NCI-H446 (cell line): ENCODE measurements around the gene MPPED2.

Experiments
- DNase-seq, 2 experiments: peaks; one replicate each; lab custom pipeline; 2025; lab: John Stamatoyannopoulos, UW

The MPPED2 gene

DNA sequence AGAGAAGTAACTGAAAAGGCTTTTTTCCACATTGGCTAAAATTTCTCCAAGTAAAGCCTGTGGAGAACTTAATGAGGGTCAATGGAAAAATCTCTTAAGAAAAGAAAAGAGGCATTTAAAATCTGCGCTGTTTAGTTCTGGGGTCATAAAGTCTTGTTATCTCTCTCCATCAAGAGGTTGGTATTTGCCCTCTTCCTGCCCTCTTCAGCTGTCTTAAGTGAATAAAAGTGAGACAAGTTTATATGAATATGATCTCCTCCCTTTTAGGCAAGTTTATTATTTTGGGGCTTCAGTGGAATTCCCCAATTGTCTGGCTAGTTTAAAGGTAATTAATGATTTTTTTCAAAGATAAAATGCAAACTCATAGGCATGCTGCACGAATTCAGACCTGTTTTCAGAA, 173.6 kb downstream of the MPPED2 start:
- DNase-seq, result no peak

GRCh38 chr11:30411383-30411782, 174.8 kb downstream of the MPPED2 start:
- no peak for DNase-seq

DNA sequence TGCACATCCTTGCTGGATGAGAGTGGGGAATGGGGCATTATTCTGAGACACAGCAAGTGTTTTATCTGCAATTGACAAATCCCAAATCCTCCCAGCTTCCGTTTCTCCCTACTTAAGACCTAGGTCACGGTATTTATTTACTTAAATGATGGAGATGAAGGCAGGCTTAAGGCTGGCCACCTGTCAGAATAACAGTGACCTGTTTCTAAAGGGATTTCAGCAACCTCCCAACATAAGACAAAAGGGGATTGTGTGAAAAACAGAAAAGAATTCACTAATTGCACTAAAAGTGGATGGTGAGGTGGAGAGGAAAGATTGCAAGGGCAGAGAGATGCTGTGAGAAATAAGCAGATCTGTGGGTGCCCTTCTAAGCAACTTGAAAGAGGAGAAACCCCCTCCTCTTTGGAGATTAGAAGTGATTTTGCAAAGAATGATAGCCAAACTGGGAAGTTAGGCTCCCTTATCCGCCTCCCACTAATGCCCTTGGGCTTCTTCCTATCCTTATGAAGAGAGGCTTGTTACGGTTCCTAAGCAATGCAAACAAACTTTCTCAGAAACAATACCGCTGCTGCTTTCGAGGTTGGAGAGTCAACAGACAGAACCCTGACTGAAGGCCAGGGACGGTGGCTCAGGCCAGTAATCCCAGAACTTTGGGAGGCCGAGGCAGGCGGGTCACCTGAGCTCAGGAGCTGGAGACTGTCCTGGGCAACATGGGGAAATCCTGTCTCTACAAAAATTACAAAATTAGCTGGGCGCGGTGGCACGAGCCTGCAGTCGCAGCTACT, 179.0 kb downstream of the MPPED2 start:
- no peak for DNase-seq

DNA sequence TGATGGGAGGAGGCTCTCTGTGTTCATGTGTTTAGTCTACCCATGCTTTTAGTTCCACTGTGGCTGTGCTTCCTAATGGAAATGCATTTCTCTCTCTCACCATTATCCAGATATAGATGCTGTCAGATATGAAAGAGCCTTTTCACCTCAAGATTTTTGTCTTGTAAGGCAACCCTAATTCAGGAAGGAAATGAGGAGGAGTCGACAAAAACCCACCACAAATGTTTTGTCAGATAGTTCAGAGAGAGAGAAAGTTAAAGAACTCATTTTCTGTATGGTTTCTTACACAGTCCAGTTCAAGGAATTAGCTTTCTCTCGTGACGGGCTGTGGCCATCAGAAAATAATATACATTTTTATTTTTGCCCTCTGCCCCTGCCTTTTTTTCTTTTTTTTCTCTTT, 180.8 kb downstream of the MPPED2 start:
- DNase-seq, result no peak

DNA sequence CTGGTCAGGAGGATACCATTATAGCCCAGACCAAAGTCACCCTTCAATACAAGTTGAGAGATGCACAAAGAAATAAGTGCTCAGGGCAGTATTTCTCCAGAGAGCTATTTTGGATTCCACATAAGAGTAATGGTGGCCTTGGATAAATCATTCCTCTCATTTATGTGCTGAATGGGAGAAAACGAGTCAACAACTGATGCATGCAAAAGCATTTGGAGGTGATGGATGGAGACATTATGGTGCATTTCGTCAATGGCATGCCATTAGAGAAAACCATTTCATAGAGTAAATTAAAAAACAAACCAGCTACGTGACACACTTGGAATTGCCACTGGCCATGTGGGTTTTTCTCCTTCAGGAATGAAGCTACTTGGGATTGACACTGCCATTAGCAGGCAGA, 182.0 kb downstream of the MPPED2 start:
- DNase-seq, result no peak

- no peak for DNase-seq
Measured at GRCh38 chr11:30395751-30396150, 190.4 kb downstream of the MPPED2 start.

DNA sequence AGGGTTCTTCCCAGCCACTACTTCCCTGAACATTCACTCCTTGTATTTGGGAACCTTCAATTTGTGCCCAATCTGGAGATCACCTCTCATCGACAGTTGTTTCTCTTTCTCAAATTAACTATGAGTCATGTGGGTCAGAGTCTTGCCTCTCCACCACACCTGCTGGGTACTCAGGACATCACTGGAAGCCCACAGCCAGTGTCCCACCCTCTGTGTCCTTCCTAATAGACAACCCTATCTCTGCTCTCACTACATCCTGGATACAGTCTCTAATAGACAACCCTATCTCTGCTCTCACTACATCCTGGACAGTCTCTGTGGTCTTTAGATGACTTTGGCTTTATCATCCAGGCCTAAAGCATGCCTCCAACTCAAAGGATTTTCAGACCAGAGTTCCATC, 193.1 kb downstream of the MPPED2 start:
- DNase-seq, result no peak

DNA sequence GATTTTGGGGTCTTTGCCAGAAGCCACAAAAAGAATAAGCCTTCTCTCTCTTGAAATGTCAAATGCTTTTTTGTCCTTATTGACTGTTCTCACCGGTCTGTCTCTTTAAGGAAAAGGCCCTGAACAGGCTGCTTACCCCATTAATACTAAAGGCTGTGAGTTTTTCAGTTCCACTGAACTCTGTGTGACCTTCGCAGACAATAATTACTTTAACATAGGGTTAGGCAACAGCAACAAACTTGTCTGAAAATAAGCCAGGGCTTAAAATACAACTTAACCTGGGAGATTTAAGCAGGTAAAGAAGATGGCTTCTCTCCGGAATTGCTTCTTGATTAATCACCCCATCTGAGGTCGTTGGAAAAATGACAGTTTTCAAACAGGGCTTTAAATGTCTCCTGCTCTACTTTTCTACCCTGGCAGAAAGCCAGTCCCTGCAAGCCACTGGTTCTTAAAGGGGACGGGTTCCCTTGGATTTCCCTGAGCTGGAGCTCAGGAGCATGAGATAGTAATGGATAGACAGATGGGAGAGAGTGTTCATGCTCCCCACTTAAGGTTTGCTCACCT, 193.8 kb downstream of the MPPED2 start:
- no peak for DNase-seq

- no peak for DNase-seq
Measured at GRCh38 chr11:30388957-30389356, 197.2 kb downstream of the MPPED2 start.

GRCh38 chr11:30387891-30388861, 198.0 kb downstream of the MPPED2 start:
- no peak for DNase-seq

DNA sequence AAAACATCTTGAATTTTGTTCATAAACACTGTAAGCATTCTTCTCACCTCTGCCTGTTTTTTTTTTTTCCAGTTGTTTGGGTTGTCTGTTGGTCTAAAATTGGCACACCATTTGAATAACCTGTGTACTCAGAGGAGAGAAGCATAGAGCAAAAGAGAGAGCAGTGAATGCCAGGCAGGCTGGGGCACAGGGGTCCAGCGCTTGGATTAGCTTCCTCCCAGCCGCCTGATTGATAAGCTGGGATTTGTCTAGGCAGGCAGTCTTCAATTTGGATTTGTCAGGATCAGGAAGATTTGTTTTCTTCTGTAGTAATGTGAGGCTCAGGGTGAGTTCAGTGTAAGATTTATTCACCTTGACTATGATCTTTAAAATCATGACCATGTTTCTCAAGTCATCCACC, 204.3 kb downstream of the MPPED2 start:
- no peak for DNase-seq

DNA sequence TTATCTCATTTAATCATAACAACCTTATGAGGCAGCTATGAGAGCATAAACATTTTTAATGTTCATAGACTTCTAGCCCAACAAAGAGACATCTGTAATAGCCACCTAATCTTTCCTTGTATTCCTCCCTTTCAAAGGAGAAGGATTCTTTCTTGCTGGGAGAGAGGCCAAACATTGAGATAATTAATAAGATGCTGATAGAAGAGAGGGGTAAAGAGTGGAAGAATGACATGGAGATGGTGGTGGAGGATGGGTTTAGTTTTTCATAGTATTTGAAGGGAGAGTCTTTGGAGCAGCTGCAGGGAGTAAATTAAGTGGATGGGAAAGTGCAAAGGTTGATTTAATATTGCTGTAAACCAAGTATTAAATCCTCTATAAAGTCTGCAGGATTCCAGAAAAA, 205.3 kb downstream of the MPPED2 start:
- no peak for DNase-seq

DNA sequence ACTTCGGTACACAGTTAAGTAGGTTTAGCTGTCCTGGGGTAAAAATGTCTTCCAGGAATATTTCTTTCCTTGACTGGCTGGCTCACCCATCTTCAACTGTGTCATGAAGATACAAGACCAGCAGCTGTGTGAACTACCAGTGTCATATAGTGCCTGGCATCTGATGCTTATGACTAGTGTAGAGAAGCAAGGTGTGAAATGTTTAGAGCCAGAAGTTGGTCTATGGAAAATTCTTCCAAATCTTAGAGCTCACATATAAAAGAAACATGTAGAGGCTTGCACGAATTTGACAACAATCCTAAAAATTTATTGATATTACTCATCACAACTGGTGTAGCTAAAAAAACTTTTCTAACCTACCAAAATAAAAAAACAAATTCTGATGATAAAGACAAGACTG, 208.8 kb downstream of the MPPED2 start:
- no peak for DNase-seq

GRCh38 chr11:30370164-30370563, 216.0 kb downstream of the MPPED2 start:
- DNase-seq, result no peak

DNA sequence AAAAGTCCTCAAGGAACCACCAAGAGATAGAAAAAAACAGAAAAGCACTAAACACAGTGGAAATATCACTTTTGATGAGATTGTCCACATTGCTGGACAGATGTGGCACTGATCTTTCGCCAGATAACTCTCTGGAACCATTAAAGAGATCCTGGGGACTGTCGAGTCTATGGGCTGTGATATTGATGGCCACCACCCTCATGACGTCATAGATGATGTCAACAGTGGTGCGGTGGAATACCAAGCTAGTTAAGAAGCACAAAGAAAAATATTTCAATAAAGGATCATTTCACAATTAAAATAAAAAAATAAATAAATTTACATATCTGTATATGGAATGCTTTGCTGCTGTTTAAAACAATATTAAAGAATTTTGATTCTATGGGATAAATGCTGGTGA, 217.8 kb downstream of the MPPED2 start:
- DNase-seq, result no peak

GRCh38 chr11:30365793-30366517, 220.2 kb downstream of the MPPED2 start:
- DNase-seq, result no peak

DNA sequence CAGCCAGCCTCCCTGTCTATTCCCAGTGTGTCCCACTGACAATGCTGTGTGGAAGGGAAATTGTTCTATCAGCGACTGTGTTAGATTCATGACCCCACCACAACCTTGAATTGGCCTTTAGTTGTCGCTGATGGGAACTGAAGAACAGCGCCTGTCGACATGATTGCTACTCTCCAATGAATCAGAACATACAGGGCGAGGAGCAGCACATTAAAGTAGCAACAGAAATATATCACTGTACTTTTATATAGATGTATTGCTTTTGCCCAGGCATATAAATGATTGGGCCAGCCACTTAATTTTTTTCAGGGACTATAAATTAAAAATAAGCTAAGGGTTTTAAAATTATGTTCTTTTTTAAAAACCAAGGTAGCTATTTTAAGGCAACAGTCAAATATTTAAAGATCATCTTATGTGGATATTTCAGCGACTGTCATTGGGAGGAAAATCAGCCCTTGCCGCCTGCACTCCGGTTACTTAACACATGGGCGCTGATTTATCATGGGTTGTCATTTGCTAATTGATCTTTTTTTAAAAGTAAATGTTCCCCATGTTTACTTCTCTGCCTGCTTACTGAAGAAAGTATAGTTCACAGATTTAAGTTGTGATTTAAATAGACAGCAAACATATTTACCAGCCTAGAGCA, 221.2 kb downstream of the MPPED2 start:
- DNase-seq, result no peak

DNA sequence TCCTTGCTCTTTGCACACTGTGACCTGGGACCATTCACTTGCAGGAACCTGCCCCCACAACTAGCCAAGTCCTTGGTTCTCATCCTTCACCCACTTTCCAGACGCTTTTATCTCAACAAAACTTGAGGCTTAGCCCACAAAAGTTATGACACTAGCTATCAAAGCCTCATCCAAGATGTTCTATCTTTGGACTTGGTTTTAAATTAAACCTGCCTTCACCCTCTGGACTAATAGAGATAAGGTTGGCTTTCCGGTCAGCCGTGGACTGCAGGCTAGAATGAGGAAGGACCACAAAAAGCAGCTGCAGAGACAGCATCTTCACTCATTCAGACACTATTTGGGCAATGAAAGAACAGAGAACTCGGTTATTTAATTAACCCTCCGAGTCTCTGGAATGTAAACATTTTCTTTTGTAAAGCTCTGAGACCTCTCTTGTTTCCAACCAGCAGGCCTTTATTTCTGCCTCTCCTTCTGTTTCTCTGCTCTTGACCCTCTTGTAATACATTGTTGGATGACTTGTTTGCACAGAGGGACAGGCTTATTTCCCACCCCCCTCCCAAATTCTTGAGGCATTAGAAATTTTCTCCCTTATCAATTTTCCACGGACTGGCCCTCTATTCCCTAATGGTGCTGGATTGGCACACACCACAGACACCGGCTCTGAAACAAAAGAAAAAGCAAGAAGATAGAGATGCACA, 221.9 kb downstream of the MPPED2 start:
- DNase-seq, result no peak

- DNase-seq, result no peak
Measured at GRCh38 chr11:30360741-30361140, 225.4 kb downstream of the MPPED2 start.
